GM12878 (cell line): ENCODE results near the gene METTL2B. TPM values are rescaled to one million over a fixed set of nuclear protein-coding genes. Genes with fewer than 3 reads are reported as not detected.

Source experiments
- ATAC-seq: fragments of 200-7000 bp; cut with Tn5 transposase; 3 replicates; pipeline ENCODE4 v1.9.1; 2020; ENCODE audit warnings: mild to moderate bottlenecking, moderate library complexity
- BruUV-seq: library from RNA; stranded (reverse); fragments of 400-500 nt; replicated peaks from 2 replicates; lab custom pipeline; 2021; lab: Mats Ljungman, UMichigan
- CTCF ChIA-PET: fragments of 300-600 bp; sonication (Branson Sonifier 250); formaldehyde crosslinking; extraction: SDS; loops from one replicate; lab custom pipeline; 2021; ENCODE audit warnings: inconsistent platforms; lab: Yijun Ruan, JAX
- POLR2A ChIA-PET: fragments of 350-600 bp; formaldehyde crosslinking; extraction: SDS; loops from one replicate; lab custom pipeline; 2021; ENCODE audit warnings: inconsistent platforms; lab: Charles Lee
- RAD21 ChIA-PET: fragments of 300-600 bp; sonication (Branson Sonifier 250); formaldehyde crosslinking; loops from one replicate; lab custom pipeline; 2023; ENCODE audit warnings: antibody characterized with exemption; ENCODE audit not compliant: unreplicated experiment; lab: Charles Lee
- SMC1A ChIA-PET: fragments of 300-600 bp; sonication (Branson Sonifier 250); formaldehyde crosslinking; loops from one replicate; lab custom pipeline; 2023; ENCODE audit not compliant: unreplicated experiment, uncharacterized antibody; lab: Charles Lee
- DNase-seq: peaks from one replicate; pipeline ENCODE4 v3.0.0-alpha.2; 2011; ENCODE audit warnings: low read depth, low spot score
- FAIRE-seq: peaks from 3 replicates; lab custom pipeline; 2011; peaks lifted over from hg19 to GRCh38; lab: Jason Lieb, UNC
- H2AFZ ChIP-seq: 2 replicates; pipeline ENCODE4 v1.6.0; 2011; ENCODE audit warnings: low read depth, low read length, control low read depth; ENCODE audit not compliant: control insufficient read depth
- H3K27ac ChIP-seq: 2 replicates; pipeline ENCODE4 v1.5.1; 2011; ENCODE audit warnings: control low read depth; ENCODE audit not compliant: control insufficient read depth, insufficient read depth
- H3K27me3 ChIP-seq, 2 experiments: replicated peaks in 1 of 2; 2 replicates each; pipeline versions ENCODE4 v1.6.0 to v1.6.1; 2011; ENCODE audit warnings: low read length in 1 of 2; ENCODE audit not compliant: control insufficient read depth in 2 of 2, insufficient read depth in 2 of 2
- H3K36me3 ChIP-seq, 2 experiments: 2 replicates each; pipeline ENCODE4 v1.5.1; 2011; ENCODE audit warnings: low read length in 1 of 2; ENCODE audit not compliant: control insufficient read depth in 2 of 2, insufficient read depth in 2 of 2
- H3K4me1 ChIP-seq: 2 replicates; pipeline ENCODE4 v1.6.1; 2011; ENCODE audit warnings: mild to moderate bottlenecking, low read length, moderate library complexity, mixed read lengths; ENCODE audit not compliant: control insufficient read depth, insufficient read depth
- H3K4me2 ChIP-seq: 2 replicates; pipeline ENCODE4 v1.6.0; 2011; ENCODE audit warnings: control low read depth; ENCODE audit not compliant: control insufficient read depth, insufficient read depth
- H3K4me3 ChIP-seq: fragments of 200-600 bp; sonication (generic); 2 replicates; pipeline ENCODE4 v1.5.1; 2016
- H3K79me2 ChIP-seq: 2 replicates; pipeline ENCODE4 v1.6.0; 2011; ENCODE audit warnings: low read length; ENCODE audit not compliant: control insufficient read depth, insufficient read depth
- H3K9ac ChIP-seq: 2 replicates; pipeline ENCODE4 v1.8.0; 2011; ENCODE audit warnings: low read length, control low read depth, mixed read lengths; ENCODE audit not compliant: control insufficient read depth, insufficient read depth
- H3K9me3 ChIP-seq: replicated peaks from 3 replicates; pipeline ENCODE4 v1.5.1; 2011; ENCODE audit warnings: mild to moderate bottlenecking, low read length; ENCODE audit not compliant: control insufficient read depth, insufficient read depth
- H4K20me1 ChIP-seq: 2 replicates; pipeline ENCODE4 v1.6.0; 2011; ENCODE audit not compliant: control insufficient read depth, insufficient read depth
- ATF7 ChIP-seq: fragments of 450-650 bp; IDR thresholded peaks from 2 replicates; pipeline ENCODE4 v1.6.1; 2016; ENCODE audit warnings: low read depth, mild to moderate bottlenecking
- CHD4 ChIP-seq: fragments of 200-600 bp; sonication (generic); IDR thresholded peaks from 2 replicates; pipeline ENCODE4 v1.6.1; 2016; ENCODE audit warnings: mild to moderate bottlenecking
- CTCF ChIP-seq, 3 experiments: IDR thresholded peaks in 2 of 3; conservative IDR thresholded peaks in 1 of 3; 2 replicates each; pipeline ENCODE4 v1.5.1; 2011; ENCODE audit warnings: low read depth in 3 of 3, low read length in 3 of 3, mild to moderate bottlenecking in 3 of 3, control low read depth in 2 of 3, moderate library complexity in 2 of 3, inconsistent platforms in 1 of 3, mixed read lengths in 1 of 3; ENCODE audit not compliant: control insufficient read depth in 2 of 3, insufficient read depth in 1 of 3; ENCODE audit errors: extremely low read depth in 1 of 3
- IRF4 ChIP-seq: IDR thresholded peaks from 2 replicates; pipeline ENCODE4 v1.6.1; 2011; ENCODE audit warnings: low read depth, low read length
- MLLT1 ChIP-seq: fragments of 450-650 bp; IDR thresholded peaks from 2 replicates; pipeline ENCODE4 v1.6.1; 2016; ENCODE audit warnings: mild to moderate bottlenecking
- MTA2 ChIP-seq: fragments of 450-650 bp; IDR thresholded peaks from 2 replicates; pipeline ENCODE4 v1.6.1; 2016; ENCODE audit warnings: low read depth, mild to moderate bottlenecking, moderate library complexity
- NFYB ChIP-seq: IDR thresholded peaks from 2 replicates; pipeline ENCODE4 v1.6.1; 2011; ENCODE audit warnings: low read depth, mild to moderate bottlenecking, low read length, improper control_type of control experiment, moderate library complexity; ENCODE audit not compliant: insufficient read depth
- RELA ChIP-seq: fragments of 450-650 bp; IDR thresholded peaks from 2 replicates; pipeline ENCODE4 v1.8.0; 2014; ENCODE audit warnings: borderline replicate concordance; ENCODE audit not compliant: partially characterized antibody
- RUNX3 ChIP-seq: IDR thresholded peaks from 2 replicates; pipeline ENCODE4 v1.6.1; 2012; ENCODE audit warnings: low read length, inconsistent platforms
- SIN3A ChIP-seq: IDR thresholded peaks from 2 replicates; pipeline ENCODE4 v1.6.1; 2012; ENCODE audit warnings: low read depth, low read length, improper control_type of control experiment
- SMARCA5 ChIP-seq: fragments of 450-650 bp; IDR thresholded peaks from 2 replicates; pipeline ENCODE4 v1.6.1; 2017; ENCODE audit warnings: mild to moderate bottlenecking
- SMC3 ChIP-seq: IDR thresholded peaks from 2 replicates; pipeline ENCODE4 v1.6.1; 2011; ENCODE audit warnings: low read length, improper control_type of control experiment, borderline replicate concordance
- TCF7 ChIP-seq: IDR thresholded peaks from 2 replicates; pipeline ENCODE4 v1.6.1; 2014; ENCODE audit warnings: antibody characterized with exemption, borderline replicate concordance
- USF1 ChIP-seq: IDR thresholded peaks from 2 replicates; pipeline ENCODE4 v1.6.1; 2011; ENCODE audit warnings: borderline replicate concordance, low read depth, mild to moderate bottlenecking, moderate library complexity, mixed read lengths, low read length; ENCODE audit not compliant: insufficient read depth; ENCODE audit errors: extremely low read length
- YY1 ChIP-seq: IDR thresholded peaks from 2 replicates; pipeline ENCODE4 v1.6.1; 2011; ENCODE audit warnings: low read depth, mild to moderate bottlenecking, low read length
- ZZZ3 ChIP-seq: IDR thresholded peaks from 2 replicates; pipeline ENCODE4 v1.6.1; 2011; ENCODE audit warnings: low read depth; ENCODE audit not compliant: control insufficient read depth, insufficient read length
- WGBS: methylation state at CpG from one replicate; pipeline ENCODE4 v1.1.6; 2016; ENCODE audit warnings: low lambda C conversion rate; ENCODE audit not compliant: insufficient replicate concordance, insufficient coverage; ENCODE audit errors: missing lambda C conversion rate; 5-methylcytosine and 5-hydroxymethylcytosine counted together
- in situ Hi-C: fragments of 300-500 bp; cut with MboI; formaldehyde crosslinking; loops from 9 replicates; pipeline ENCODE4 v1.14.3; 2018; ENCODE audit warnings: mixed read lengths
- intact Hi-C: fragments of 100-400 bp; cut with micrococcal nuclease; formaldehyde crosslinking; loops from one replicate; pipeline ENCODE4 v1.14.2; 2022; ENCODE audit not compliant: unreplicated experiment
- polyA plus RNA-seq, 11 experiments: library from polyadenylated mRNA; depleted of rRNA in 4 of 11; unstranded in 6 of 11; stranded (reverse) in 5 of 11; fragments of >200 nt; fragmentation: Nextera tagmentation in 4 of 11; fragmentation: Illumina TruSeq in 1 of 11; extraction: Ambion mirVana in 4 of 11; extraction: Trizol in 1 of 11; gene quantifications; 1 replicate in 1 of 11; 2 replicates in 10 of 11; pipeline versions ENCODE4 v1.2.1 to v1.2.3, GENCODE V29; 2011 to 2016; ENCODE audit warnings: inconsistent platforms in 2 of 11, missing spikeins in 2 of 11, low read depth in 1 of 11
- total RNA-seq, 4 experiments: library from RNA; depleted of rRNA in 3 of 4; stranded (reverse); fragments of >200 nt in 3 of 4; fragmentation: Illumina TruSeq in 1 of 4; extraction: Trizol in 1 of 4; gene quantifications; 2 replicates each; pipeline versions ENCODE4 v1.2.1 to v1.2.3, GENCODE V29; 2013 to 2021
- TF ChIP-seq, protein P1 (sequence below): IDR thresholded peaks from 2 replicates; pipeline ENCODE4 v1.6.1; 2011; ENCODE audit warnings: low read depth, low read length, improper control_type of control experiment, borderline replicate concordance

The METTL2B gene
- total and polyA plus RNA-seq, 10 of the 15 experiments (the other 5 are each of a cell fraction or from before 2014, with no cell fraction given), result 18.9 to 48.4 (median 37.3) TPM

- H3K79me2 ChIP-seq, result peaks cover 54% of the 10 kb centered on the region
- no peaks in the 10 kb centered on the region for H4K20me1 ChIP-seq
- H3K36me3 ChIP-seq, result peaks cover 0 to 4% of the 10 kb centered on the region in 2 experiments; a peak in 1 of 4 replicates
- no peaks in the 10 kb centered on the region for H3K27me3 ChIP-seq
- BruUV-seq, result no TSS peak
- SMC1A ChIA-PET, result interaction anchor here (0.6 to 4.2 kb wide), 23 partner anchors 9 to 424 kb away, joined by 3 to 296 read pairs (median 4); partner anchors contain the start of gene RBM28
- H2AFZ ChIP-seq, result no peak overlapping the region
- DNase-seq, result peak; percentile 57
- intact Hi-C loops (loop anchor here (1.0 to 10.0 kb wide), 3 partner anchors 32 to 425 kb away; no protein-coding TSS in a partner anchor), in situ Hi-C loops (no loop called here)
- H3K27ac ChIP-seq, result no peak overlapping the region; the same call in 1 of the 2 replicates
- peak overlapping the region; percentile 78 for H3K4me3 ChIP-seq
- peak overlapping the region; percentile 73 for H3K4me2 ChIP-seq
- POLR2A ChIA-PET, result interaction anchor here (0.7 to 1.4 kb wide), 5 partner anchors 15 to 34 kb away, joined by 3 to 5 read pairs (median 4); no protein-coding TSS in a partner anchor
- no peak overlapping the region for H3K9ac ChIP-seq
- peak; percentile 72 for ATAC-seq
- 5% methylated on average over 5 of the region's 5 CpGs for WGBS
- no peaks in the 10 kb centered on the region for H3K9me3 ChIP-seq
- H3K4me1 ChIP-seq, result peaks cover 26% of the 10 kb centered on the region
- CTCF ChIA-PET, result interaction anchor here (0.6 to 4.2 kb wide), 24 partner anchors 8 to 582 kb away, joined by 3 to 463 read pairs (median 5); partner anchors contain the start of genes ATP6V1F, CALU and IMPDH1
- RAD21 ChIA-PET, result interaction anchor here (0.6 to 3.2 kb wide), 12 partner anchors 10 to 424 kb away, joined by 3 to 216 read pairs (median 4); no protein-coding TSS in a partner anchor
- FAIRE-seq, result peak; percentile 31
- peak; percentile 26 for TF ChIP-seq ATF7
- peak; percentile 71; the same call in 1 of the 2 replicates for TF ChIP-seq SMC3
- TF ChIP-seq SIN3A, result peak; percentile 69; the same call in 1 of the 2 replicates
- no peak for TF ChIP-seq USF1
- peak; percentile 27; the same call in 1 of the 2 replicates for TF ChIP-seq SMARCA5
- no peak for TF ChIP-seq CHD4
- TF ChIP-seq MLLT1, result no peak
- TF ChIP-seq RUNX3, result peak; percentile 46; the same call in 1 of the 2 replicates
- peak; percentile 94 for TF ChIP-seq NFYB
- TF ChIP-seq IRF4, result no peak
- peak; percentile 64; the same call in 1 of the 2 replicates for TF ChIP-seq YY1
- TF ChIP-seq CTCF (IDR thresholded peaks at IDR 0.05 in 2 of 3, conservative IDR thresholded peaks at IDR 0.05 in 1 of 3; ENCODE audit: control insufficient read depth in 2 of 3, extremely low read depth in 1 of 3, insufficient read depth in 1 of 3, low read depth in 3 of 3, low read length in 3 of 3), result peak; percentile 71 to 76 (median 75)
- TF ChIP-seq, protein P1, sequence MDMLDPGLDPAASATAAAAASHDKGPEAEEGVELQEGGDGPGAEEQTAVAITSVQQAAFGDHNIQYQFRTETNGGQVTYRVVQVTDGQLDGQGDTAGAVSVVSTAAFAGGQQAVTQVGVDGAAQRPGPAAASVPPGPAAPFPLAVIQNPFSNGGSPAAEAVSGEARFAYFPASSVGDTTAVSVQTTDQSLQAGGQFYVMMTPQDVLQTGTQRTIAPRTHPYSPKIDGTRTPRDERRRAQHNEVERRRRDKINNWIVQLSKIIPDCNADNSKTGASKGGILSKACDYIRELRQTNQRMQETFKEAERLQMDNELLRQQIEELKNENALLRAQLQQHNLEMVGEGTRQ, result no peak
- TF ChIP-seq ZZZ3, result no peak
- no peak for TF ChIP-seq TCF7
- peak; percentile 26; the same call in 1 of the 2 replicates for TF ChIP-seq MTA2
- no peak for TF ChIP-seq RELA
Observed at GRCh38 chr7:128459394-128459878, 17.1 kb upstream of the METTL2B start.
